Gastrocnemius medialis (tissue), 4 donors: ENCODE measurements around the gene KLHL12. TPM values are rescaled to one million over a fixed set of nuclear protein-coding genes. Genes with fewer than 3 reads are reported as not detected.

ENCODE experiments used
- ATAC-seq, 2 donors: fragments of 150-250 bp; one replicate each; pipeline ENCODE4 v1.9.1; 2016
- DNase-seq, 2 donors: peaks; one replicate each; pipeline ENCODE4 v3.0.0-alpha.2; 2019
- H3K27ac ChIP-seq, 4 donors: fragments of 200-600 bp; sonication (generic); 1 replicate in 1 of 4; 2 replicates in 3 of 4; pipeline ENCODE4 v1.5.1; 2016 to 2018; ENCODE audit warnings: mild to moderate bottlenecking in 2 of 4, moderate library complexity in 1 of 4
- H3K27me3 ChIP-seq, 3 donors: fragments of 200-600 bp; sonication (generic) in 2 of 3; 1 replicate in 1 of 3; 2 replicates in 2 of 3; pipeline versions ENCODE4 v1.5.1 to v1.6.0; 2016 to 2019; ENCODE audit warnings: mild to moderate bottlenecking in 1 of 3, moderate library complexity in 1 of 3
- H3K36me3 ChIP-seq, 2 donors: fragments of 200-600 bp; sonication (generic) in 1 of 2; one replicate each; pipeline ENCODE4 v1.5.1; 2017 to 2018
- H3K4me1 ChIP-seq, 2 donors: fragments of 200-600 bp; sonication (generic) in 1 of 2; one replicate each; pipeline ENCODE4 v1.5.1; 2016 to 2017; ENCODE audit warnings: mild to moderate bottlenecking in 2 of 2
- H3K4me3 ChIP-seq, 4 donors: fragments of 200-600 bp; sonication (generic) in 3 of 4; 1 replicate in 1 of 4; 2 replicates in 3 of 4; pipeline ENCODE4 v1.5.1; 2016 to 2019; ENCODE audit warnings: mild to moderate bottlenecking in 2 of 4
- H3K9me3 ChIP-seq, 3 donors: fragments of 200-600 bp; sonication (generic) in 2 of 3; 1 replicate in 1 of 3; 2 replicates in 2 of 3; pipeline ENCODE4 v1.5.1; 2016 to 2019
- POLR2A ChIP-seq, 2 donors: fragments of 450-650 bp; IDR thresholded peaks; one replicate each; pipeline ENCODE4 v1.6.1; 2017; ENCODE audit warnings: antibody characterized with exemption in 2 of 2, mild to moderate bottlenecking in 2 of 2, moderate library complexity in 2 of 2
- in situ Hi-C, 4 donors: fragments of 200-750 bp; cut with MboI; loops; one replicate each; pipeline versions ENCODE4 v1.15.0 to v1.8.0; 2017; ENCODE audit warnings: low sequenced_read_pairs in 4 of 4
- intact Hi-C: fragments of 100-400 bp; cut with DNase I; formaldehyde crosslinking; loops from one replicate; pipeline ENCODE4 v1.15.1; 2023; ENCODE audit warnings: low total_unique reads
- total RNA-seq, 4 donors: library from RNA; depleted of rRNA; stranded (reverse); fragments of >200 nt; gene quantifications; one replicate each; pipeline versions ENCODE4 v1.1.0 to v1.2.3, GENCODE V29; 2016
- TF ChIP-seq, protein P1 (sequence below), 5 experiments: fragments of 450-650 bp in 3 of 5; fragments of 200-600 bp in 2 of 5; sonication (generic) in 2 of 5; IDR thresholded peaks in 4 of 5; conservative IDR thresholded peaks in 1 of 5; 1 replicate in 4 of 5; 2 replicates in 1 of 5; pipeline ENCODE4 v1.5.1; 2016 to 2019; ENCODE audit warnings: antibody characterized with exemption in 5 of 5, mild to moderate bottlenecking in 3 of 5, moderate library complexity in 3 of 5

KLHL12 gene
- total RNA-seq, 4 donors from 2014 or later, result 12.1 to 24.0 (median 12.6) TPM

DNA sequence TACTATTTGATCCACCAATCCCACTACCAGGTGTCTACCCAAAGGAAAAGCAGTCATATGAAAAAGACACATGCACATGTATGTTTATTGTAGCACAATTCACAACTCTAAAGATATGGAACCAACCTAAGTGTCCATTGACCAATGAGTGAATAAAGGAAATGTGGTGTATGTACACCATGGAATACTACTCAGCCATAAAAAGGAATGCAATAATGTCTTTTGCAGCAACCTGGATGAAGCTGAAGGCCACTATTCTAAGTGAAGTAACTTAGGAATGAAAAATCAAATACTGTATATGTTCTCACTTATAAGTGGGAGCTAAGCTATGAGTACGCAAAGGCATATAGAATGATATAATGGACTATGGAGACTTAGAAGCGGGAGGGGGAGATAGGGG is 18.4 kb upstream of the KLHL12 start:
- Histone ChIP-seq H3K36me3 (peaks cover 3 to 97% of the 10 kb centered on the region in 2 donors), H3K27ac (no peak overlapping the region), H3K4me3 (no peak overlapping the region), H3K27me3 (no peaks in the 10 kb centered on the region), H3K9me3 (no peaks in the 10 kb centered on the region), H3K4me1 (no peaks in the 10 kb centered on the region)
- DNase-seq, result no peak
- ATAC-seq, result no peak
- TF ChIP-seq, protein P1, sequence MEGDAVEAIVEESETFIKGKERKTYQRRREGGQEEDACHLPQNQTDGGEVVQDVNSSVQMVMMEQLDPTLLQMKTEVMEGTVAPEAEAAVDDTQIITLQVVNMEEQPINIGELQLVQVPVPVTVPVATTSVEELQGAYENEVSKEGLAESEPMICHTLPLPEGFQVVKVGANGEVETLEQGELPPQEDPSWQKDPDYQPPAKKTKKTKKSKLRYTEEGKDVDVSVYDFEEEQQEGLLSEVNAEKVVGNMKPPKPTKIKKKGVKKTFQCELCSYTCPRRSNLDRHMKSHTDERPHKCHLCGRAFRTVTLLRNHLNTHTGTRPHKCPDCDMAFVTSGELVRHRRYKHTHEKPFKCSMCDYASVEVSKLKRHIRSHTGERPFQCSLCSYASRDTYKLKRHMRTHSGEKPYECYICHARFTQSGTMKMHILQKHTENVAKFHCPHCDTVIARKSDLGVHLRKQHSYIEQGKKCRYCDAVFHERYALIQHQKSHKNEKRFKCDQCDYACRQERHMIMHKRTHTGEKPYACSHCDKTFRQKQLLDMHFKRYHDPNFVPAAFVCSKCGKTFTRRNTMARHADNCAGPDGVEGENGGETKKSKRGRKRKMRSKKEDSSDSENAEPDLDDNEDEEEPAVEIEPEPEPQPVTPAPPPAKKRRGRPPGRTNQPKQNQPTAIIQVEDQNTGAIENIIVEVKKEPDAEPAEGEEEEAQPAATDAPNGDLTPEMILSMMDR (IDR thresholded peaks at IDR 0.05 in 4 of 5, conservative IDR thresholded peaks at IDR 0.05 in 1 of 5), result no peak
- no peak for TF ChIP-seq POLR2A (IDR thresholded peaks at IDR 0.05)
- intact Hi-C loops, result no loop called here
- in situ Hi-C loops, result no loop called here

DNA sequence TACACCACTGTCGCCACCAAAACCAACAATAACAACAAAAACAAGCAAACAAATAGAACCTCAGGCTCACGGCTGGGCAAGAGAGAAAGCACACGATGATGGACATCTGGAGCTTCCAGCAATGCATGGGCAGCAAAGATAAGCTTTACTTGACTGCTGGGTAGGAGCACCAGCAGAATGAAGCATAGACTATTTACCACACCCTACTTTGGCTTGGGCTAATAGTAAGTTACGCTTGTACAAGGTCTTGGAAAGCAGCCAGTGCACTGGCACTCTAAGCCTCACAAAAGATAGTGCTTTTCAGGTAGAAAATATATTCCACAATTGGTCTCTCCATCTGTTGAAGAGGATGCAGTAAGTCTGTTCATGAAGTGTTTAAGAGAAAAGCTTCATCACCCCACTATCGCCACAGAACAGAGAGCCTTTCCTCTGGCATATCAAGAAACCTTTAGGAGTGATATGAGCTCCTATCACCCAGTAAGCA is 17.4 kb upstream of the KLHL12 start:
- in situ Hi-C loops (no loop called here), intact Hi-C loops (no loop called here)
- no peaks in the 10 kb centered on the region for H3K4me1 ChIP-seq
- no peak overlapping the region for H3K27ac ChIP-seq
- no peak overlapping the region for H3K4me3 ChIP-seq
- DNase-seq, result no peak
- H3K36me3 ChIP-seq, result peaks cover 3 to 91% of the 10 kb centered on the region in 2 donors
- H3K9me3 ChIP-seq, result no peaks in the 10 kb centered on the region
- no peaks in the 10 kb centered on the region for H3K27me3 ChIP-seq
- TF ChIP-seq, protein P1 (IDR thresholded peaks at IDR 0.05 in 4 of 5, conservative IDR thresholded peaks at IDR 0.05 in 1 of 5), result no peak
- TF ChIP-seq POLR2A (IDR thresholded peaks at IDR 0.05), result no peak
- no peak for ATAC-seq

DNA sequence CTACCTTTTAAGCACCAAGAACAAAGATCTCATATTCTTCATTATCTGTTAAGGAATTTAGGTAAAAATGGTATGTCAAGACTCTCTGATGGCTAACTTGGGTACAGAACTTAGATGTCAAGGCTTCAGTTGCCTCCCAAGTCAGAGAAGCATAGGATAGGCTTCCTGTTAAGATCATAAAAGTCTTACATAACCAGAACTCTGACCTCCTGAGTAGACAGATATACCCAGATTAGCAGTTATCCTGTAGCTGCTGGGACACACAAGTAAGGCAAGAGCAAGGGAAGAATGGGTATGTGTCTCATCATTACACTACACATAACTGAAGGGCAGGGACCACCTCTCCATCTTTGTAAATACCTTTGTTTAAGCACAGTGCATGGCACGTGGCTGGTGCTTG is 15.4 kb upstream of the KLHL12 start:
- TF ChIP-seq POLR2A (IDR thresholded peaks at IDR 0.05), result no peak
- TF ChIP-seq, protein P1 (IDR thresholded peaks at IDR 0.05 in 4 of 5, conservative IDR thresholded peaks at IDR 0.05 in 1 of 5), result no peak
- DNase-seq, result no peak
- no peaks in the 10 kb centered on the region for H3K4me1 ChIP-seq
- no peak overlapping the region for H3K4me3 ChIP-seq
- H3K27ac ChIP-seq, result no peak overlapping the region
- intact Hi-C loops (no loop called here), in situ Hi-C loops (no loop called here)
- H3K27me3 ChIP-seq, result no peaks in the 10 kb centered on the region
- ATAC-seq, result no peak
- H3K36me3 ChIP-seq, result peaks cover 3 to 73% of the 10 kb centered on the region in 2 donors
- no peaks in the 10 kb centered on the region for H3K9me3 ChIP-seq

DNA sequence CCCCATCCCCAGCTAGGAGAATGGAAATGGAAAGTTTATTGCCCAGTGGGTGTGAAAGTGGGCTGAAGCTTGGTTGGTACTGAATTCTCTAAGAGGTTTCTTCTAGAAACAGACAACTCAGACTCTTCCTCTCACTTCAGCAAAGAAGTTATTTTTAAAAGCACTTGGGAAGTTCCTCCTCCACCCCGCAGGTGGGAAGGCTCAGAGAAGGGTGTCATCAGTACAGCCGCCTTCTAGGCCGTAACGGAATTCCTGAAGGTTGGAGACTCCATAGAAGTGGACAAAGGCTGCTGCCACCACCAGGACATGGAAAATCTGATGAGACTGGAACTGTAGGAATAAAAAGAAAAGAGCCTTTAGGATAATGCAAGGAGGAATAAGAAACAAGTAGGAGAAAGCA is 14.3 kb upstream of the KLHL12 start:
- no peak for TF ChIP-seq POLR2A (IDR thresholded peaks at IDR 0.05)
- TF ChIP-seq, protein P1 (IDR thresholded peaks at IDR 0.05 in 4 of 5, conservative IDR thresholded peaks at IDR 0.05 in 1 of 5), result no peak
- no peaks in the 10 kb centered on the region for H3K27me3 ChIP-seq
- in situ Hi-C loops, result no loop called here
- H3K36me3 ChIP-seq, result peaks cover 3 to 62% of the 10 kb centered on the region in 2 donors
- DNase-seq (no peak), ATAC-seq (no peak)
- intact Hi-C loops, result no loop called here
- no peak overlapping the region for H3K4me3 ChIP-seq
- no peak overlapping the region for H3K27ac ChIP-seq
- no peaks in the 10 kb centered on the region for H3K4me1 ChIP-seq
- no peaks in the 10 kb centered on the region for H3K9me3 ChIP-seq

DNA sequence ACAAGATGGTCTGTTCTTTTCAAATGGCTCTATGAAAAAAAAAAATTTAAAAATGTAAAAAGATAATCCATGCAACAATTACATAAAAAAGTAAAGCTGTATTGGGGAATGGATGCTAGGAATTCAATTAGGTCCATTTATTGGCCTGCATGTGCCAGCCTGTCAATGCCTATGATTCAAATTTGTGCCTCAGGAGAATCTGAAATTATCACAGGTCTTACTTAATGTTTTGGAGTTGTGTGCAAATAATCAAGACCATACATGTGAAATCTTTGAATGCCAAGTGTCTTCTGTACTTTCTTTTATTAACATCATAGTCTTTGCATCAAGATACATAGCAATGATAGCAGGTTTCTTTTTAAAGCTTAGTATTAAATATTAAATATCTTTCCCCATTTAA is 13.5 kb upstream of the KLHL12 start:
- no peak for DNase-seq
- no peaks in the 10 kb centered on the region for H3K27me3 ChIP-seq
- peaks cover 3 to 54% of the 10 kb centered on the region in 2 donors for H3K36me3 ChIP-seq
- H3K4me3 ChIP-seq, result no peak overlapping the region
- no peak overlapping the region for H3K27ac ChIP-seq
- TF ChIP-seq, protein P1 (IDR thresholded peaks at IDR 0.05 in 4 of 5, conservative IDR thresholded peaks at IDR 0.05 in 1 of 5), result no peak
- no peak for TF ChIP-seq POLR2A (IDR thresholded peaks at IDR 0.05)
- H3K9me3 ChIP-seq, result no peaks in the 10 kb centered on the region
- intact Hi-C loops (no loop called here), in situ Hi-C loops (no loop called here)
- H3K4me1 ChIP-seq, result no peaks in the 10 kb centered on the region
- no peak for ATAC-seq
